22Rv1 (cell line): Measurements from ENCODE around the gene WDR90.

ENCODE experiments used
- CTCF ChIP-seq: fragments of 450-650 bp; IDR thresholded peaks from 2 replicates; pipeline ENCODE4 v1.5.1; 2017; ENCODE audit warnings: mild to moderate bottlenecking
- ZFX ChIP-seq: fragments of 450-650 bp; IDR thresholded peaks from 2 replicates; pipeline ENCODE4 v1.6.1; 2017; ENCODE audit warnings: antibody characterized with exemption, borderline replicate concordance

GRCh38 chr16:661184-661821, 12.1 kb downstream of the WDR90 start:
- TF ChIP-seq CTCF (no peak), ZFX (no peak)
